HG03060 (cell line): ENCODE data around the gene SBK3.

Experiments used
- ATAC-seq: cut with Tn5 transposase; IDR thresholded peaks from one replicate; pipeline ENCODE4 v1.9.1; 2021; ENCODE audit warnings: low read depth, moderate number of reproducible peaks; ENCODE audit not compliant: unreplicated experiment

SBK3 gene

DNA sequence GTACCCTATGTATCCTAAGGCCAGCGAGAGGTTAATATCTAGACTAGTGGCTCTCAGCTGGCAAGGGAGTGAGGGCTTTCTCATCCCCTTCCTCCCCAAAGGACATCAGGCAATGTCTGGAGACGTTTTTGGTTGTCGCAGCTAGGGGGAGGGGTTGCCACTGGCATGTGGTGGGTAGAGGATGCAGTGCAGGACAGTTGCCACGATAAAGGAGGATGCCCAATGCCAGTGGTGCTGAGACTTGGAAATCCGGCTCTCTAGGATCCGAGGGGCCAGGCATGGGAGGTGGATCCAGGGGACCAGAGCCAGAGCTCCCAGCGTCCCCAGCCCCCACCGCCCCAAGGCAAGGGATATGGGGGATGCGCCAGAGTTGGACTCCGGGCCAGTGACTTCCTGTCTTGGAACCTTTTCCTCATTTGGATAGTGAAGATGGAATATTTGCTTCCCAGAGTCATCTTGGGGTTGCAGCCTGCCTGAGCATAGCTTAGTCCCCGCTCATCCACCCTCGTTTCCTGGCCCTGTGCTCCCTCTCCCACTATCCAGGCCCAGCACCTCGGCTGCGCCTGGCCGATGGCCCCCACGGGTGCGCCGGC, 52.2 kb downstream of the SBK3 start:
- ATAC-seq = no peak

GRCh38 chr19:55492362-55492944, 52.9 kb downstream of the SBK3 start:
- no peak for ATAC-seq

DNA sequence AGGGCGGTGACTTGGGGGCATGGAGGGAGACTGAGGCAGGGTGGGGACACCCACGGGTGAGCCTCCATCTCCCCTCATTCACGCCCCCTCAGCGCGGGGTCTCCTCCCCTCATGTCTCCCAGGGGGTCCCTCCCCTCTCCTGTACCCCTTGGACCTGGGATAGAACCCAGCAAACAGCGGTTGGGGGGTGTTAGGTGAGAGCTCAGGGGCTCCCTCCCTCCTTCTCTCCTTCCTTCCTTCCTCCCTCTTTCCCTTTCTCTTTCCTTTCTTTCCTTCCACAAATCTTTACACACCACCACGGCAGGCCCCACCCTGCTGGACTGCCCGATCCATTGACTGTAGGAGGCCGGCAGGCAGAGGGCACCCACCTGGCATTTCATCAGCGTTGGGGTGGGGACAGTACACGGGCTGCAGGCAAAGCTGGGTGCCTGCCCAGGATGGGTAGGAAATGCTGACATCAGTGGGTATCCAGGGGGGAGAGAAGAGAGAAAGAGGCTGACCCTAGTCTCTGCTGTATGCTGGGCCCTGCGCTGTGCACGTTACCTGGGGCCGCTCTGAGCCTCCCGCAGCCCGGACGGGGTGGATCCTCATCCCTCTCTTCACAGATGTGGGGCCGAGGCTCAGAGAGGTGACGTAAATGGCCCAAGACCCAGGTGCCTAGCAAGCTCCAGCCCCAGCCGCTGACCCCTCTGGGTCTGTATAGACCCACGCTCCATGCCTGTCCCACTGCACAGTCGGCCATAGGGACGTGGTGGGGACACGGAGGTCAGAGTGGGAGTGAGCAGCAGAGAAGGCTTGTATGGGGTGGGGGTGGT, 53.6 kb downstream of the SBK3 start:
- ATAC-seq = no peak
